KMS-11 (cell line): ENCODE results near the gene PRSS33.

Experiments
- H2AFZ ChIP-seq: fragments of 200-600 bp; sonication (generic); 2 replicates; pipeline ENCODE4 v1.6.1; 2016; ENCODE audit warnings: antibody characterized with exemption, mixed run types, low read depth
- H3K27ac ChIP-seq: fragments of 200-600 bp; sonication (generic); 2 replicates; pipeline ENCODE4 v1.6.1; 2016; ENCODE audit warnings: mild to moderate bottlenecking, mixed run types
- H3K27me3 ChIP-seq: fragments of 200-600 bp; sonication (generic); 2 replicates; pipeline ENCODE4 v1.6.1; 2017; ENCODE audit warnings: mild to moderate bottlenecking, low read depth, mixed run types, moderate library complexity; ENCODE audit not compliant: insufficient read depth
- H3K36me3 ChIP-seq: fragments of 200-600 bp; sonication (generic); 2 replicates; pipeline ENCODE4 v1.6.1; 2017; ENCODE audit warnings: mild to moderate bottlenecking, mixed run types; ENCODE audit not compliant: insufficient read depth
- H3K4me1 ChIP-seq: fragments of 200-600 bp; sonication (generic); 2 replicates; pipeline ENCODE4 v1.6.1; 2016; ENCODE audit warnings: mild to moderate bottlenecking, low read depth, mixed run types; ENCODE audit not compliant: poor library complexity, severe bottlenecking
- H3K4me2 ChIP-seq: fragments of 200-600 bp; sonication (generic); 2 replicates; pipeline ENCODE4 v1.7.0; 2016; ENCODE audit warnings: mild to moderate bottlenecking, mixed run types
- H3K4me3 ChIP-seq: fragments of 200-600 bp; sonication (generic); IDR thresholded peaks from 2 replicates; pipeline ENCODE4 v1.6.1; 2017; ENCODE audit warnings: low read depth, low read length, mixed read lengths; ENCODE audit not compliant: insufficient read depth
- H3K79me2 ChIP-seq: fragments of 200-600 bp; sonication (generic); 2 replicates; pipeline ENCODE4 v1.6.1; 2016; ENCODE audit warnings: low read depth, mixed run types; ENCODE audit not compliant: insufficient read depth
- H3K9ac ChIP-seq: fragments of 200-600 bp; sonication (generic); 2 replicates; pipeline ENCODE4 v1.6.1; 2016; ENCODE audit warnings: mild to moderate bottlenecking, mixed run types
- H4K20me1 ChIP-seq: fragments of 200-600 bp; sonication (generic); 2 replicates; pipeline ENCODE4 v1.6.1; 2016; ENCODE audit warnings: mild to moderate bottlenecking, mixed run types; ENCODE audit not compliant: insufficient read depth
- TF ChIP-seq, protein P1 (sequence below): fragments of 200-600 bp; sonication (generic); conservative IDR thresholded peaks from 2 replicates; pipeline ENCODE4 v1.6.1; 2017; ENCODE audit warnings: low read depth, mild to moderate bottlenecking, antibody characterized with exemption, low read length, moderate library complexity, mixed read lengths

The PRSS33 gene

DNA sequence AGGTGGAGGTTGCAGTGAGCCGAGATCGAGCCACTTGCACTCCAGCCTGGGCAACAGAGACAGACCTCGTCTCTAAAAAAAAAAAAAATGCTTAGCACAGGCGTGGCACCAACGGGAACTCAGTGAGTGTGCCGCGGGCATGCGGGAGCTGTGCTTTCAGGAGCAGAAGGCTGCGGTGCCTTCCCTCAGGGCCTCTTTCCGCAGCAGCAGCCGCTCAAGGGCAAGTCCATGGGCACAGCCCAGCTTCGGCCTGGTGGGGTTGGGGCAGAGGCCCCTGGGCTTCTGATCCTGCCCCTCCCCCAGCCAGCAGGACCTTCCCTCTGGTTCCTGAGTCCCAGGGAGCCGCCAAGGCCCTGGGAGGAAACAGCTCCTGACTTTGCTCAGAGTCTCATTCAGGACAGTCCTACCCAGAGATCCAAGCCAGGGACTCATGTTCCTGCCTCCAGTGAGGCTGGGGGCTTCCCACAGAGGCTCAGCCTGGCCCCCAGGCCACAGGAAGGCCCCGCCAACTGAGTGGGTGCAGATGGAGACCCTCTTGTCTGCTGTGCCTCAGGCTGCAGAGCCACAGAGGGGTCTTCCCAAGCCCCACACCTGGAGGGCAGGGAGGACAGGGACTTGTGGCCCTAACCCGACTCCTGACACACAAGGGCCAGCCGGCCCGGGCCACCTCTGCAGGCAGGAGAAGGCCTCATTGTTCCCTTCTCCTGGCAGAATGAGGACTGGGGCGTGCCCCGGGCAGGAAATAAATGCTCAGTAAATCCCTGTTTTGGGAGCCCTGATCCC is 39.4 kb upstream of the PRSS33 start:
- no peak overlapping the region for H3K9ac ChIP-seq
- H4K20me1 ChIP-seq, result no peaks in the 10 kb centered on the region
- no peak overlapping the region for H3K4me3 ChIP-seq
- no peaks in the 10 kb centered on the region for H3K36me3 ChIP-seq
- TF ChIP-seq, protein P1, sequence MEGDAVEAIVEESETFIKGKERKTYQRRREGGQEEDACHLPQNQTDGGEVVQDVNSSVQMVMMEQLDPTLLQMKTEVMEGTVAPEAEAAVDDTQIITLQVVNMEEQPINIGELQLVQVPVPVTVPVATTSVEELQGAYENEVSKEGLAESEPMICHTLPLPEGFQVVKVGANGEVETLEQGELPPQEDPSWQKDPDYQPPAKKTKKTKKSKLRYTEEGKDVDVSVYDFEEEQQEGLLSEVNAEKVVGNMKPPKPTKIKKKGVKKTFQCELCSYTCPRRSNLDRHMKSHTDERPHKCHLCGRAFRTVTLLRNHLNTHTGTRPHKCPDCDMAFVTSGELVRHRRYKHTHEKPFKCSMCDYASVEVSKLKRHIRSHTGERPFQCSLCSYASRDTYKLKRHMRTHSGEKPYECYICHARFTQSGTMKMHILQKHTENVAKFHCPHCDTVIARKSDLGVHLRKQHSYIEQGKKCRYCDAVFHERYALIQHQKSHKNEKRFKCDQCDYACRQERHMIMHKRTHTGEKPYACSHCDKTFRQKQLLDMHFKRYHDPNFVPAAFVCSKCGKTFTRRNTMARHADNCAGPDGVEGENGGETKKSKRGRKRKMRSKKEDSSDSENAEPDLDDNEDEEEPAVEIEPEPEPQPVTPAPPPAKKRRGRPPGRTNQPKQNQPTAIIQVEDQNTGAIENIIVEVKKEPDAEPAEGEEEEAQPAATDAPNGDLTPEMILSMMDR, result no peak
- H3K27me3 ChIP-seq, result peaks cover 100% of the 10 kb centered on the region
- H3K4me2 ChIP-seq, result no peak overlapping the region
- H3K27ac ChIP-seq, result no peak overlapping the region
- no peaks in the 10 kb centered on the region for H3K4me1 ChIP-seq
- no peaks in the 10 kb centered on the region for H3K79me2 ChIP-seq
- no peak overlapping the region for H2AFZ ChIP-seq

DNA sequence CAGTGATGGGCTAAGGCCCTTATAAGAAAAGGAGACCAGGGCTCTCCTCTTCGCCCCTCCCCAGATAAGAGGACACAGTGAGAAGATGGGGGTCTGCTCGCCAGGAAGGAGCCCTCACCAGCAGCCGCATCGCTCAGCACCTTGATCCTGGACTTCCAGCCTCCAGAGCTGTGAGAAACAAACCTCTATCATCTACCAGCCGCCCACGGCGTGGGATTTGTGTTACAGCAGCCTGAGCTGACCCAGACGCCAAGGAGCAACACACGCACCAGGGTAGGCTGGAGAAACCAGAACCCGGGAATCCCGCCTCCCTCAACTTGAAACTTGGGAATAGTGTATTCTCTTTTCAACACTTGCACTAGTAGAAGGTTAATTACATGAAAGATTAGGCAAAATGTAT is 38.5 kb upstream of the PRSS33 start:
- TF ChIP-seq, protein P1, result no peak
- Histone ChIP-seq H3K79me2 (no peaks in the 10 kb centered on the region), H3K4me1 (no peaks in the 10 kb centered on the region), H4K20me1 (no peaks in the 10 kb centered on the region), H3K4me3 (no peak overlapping the region), H2AFZ (no peak overlapping the region), H3K36me3 (no peaks in the 10 kb centered on the region), H3K27me3 (peaks cover 100% of the 10 kb centered on the region), H3K27ac (no peak overlapping the region), H3K9ac (no peak overlapping the region), H3K4me2 (no peak overlapping the region)

DNA sequence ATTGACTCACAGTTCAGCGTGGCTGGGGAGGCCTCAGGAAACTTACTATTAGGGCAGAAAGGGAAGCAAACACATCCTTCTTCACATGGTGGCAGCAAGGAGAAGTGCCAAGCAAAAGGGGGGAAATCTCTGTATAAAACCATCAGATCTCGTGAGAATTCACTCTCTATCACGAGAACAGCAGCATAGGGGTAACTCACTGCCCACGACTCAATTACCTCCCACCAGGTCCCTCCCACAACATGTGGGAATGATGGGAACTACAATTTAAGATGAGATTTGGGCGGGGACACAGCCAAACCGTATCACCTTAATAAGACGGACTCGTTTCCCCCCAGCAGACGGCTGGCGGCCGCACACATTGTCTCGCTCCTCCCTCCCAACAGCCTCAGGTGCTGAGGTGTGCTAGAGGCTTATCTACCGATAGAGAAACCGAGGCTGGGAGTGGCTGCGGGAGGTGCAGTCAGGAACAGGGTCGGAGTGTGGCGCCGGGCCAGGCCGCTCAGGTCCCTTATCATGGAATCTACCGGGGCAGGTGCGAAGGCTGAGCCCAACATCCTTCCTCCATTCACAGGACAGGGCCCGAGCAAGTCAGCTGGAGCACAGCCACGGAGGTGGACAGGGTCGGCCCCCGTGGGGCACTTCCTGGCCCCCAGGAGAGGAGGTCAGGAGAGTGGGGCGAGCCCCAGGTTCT is 37.8 kb upstream of the PRSS33 start:
- no peak overlapping the region for H3K27ac ChIP-seq
- no peak overlapping the region for H3K9ac ChIP-seq
- H2AFZ ChIP-seq, result no peak overlapping the region
- H4K20me1 ChIP-seq, result no peaks in the 10 kb centered on the region
- H3K27me3 ChIP-seq, result peaks cover 100% of the 10 kb centered on the region
- no peaks in the 10 kb centered on the region for H3K36me3 ChIP-seq
- TF ChIP-seq, protein P1, result no peak
- no peak overlapping the region for H3K4me3 ChIP-seq
- H3K79me2 ChIP-seq, result no peaks in the 10 kb centered on the region
- H3K4me2 ChIP-seq, result no peak overlapping the region
- no peaks in the 10 kb centered on the region for H3K4me1 ChIP-seq

DNA sequence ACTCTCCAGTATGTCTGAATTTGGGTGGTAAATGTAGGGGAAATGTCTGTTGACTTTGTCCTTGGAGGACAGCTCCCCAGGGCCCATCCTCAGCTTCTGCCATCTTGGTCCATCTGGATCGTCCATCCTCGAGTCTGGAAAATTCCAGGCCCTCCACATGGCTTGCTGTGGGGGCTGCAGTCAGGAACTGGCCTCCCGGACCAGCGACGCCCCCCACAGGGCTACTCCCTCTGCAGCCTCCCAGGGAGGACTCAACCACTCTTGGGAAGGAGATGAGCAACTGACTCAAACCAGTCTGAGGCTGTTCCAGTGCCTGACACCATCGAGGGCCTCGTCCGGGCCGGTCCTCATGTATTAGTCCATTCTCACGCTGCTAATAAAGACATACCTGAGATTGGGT is 37.3 kb upstream of the PRSS33 start:
- no peak overlapping the region for H3K9ac ChIP-seq
- TF ChIP-seq, protein P1, result no peak
- no peaks in the 10 kb centered on the region for H3K79me2 ChIP-seq
- no peaks in the 10 kb centered on the region for H4K20me1 ChIP-seq
- no peak overlapping the region for H2AFZ ChIP-seq
- no peak overlapping the region for H3K27ac ChIP-seq
- no peak overlapping the region for H3K4me3 ChIP-seq
- H3K27me3 ChIP-seq, result peaks cover 100% of the 10 kb centered on the region
- no peaks in the 10 kb centered on the region for H3K36me3 ChIP-seq
- H3K4me1 ChIP-seq, result no peaks in the 10 kb centered on the region
- H3K4me2 ChIP-seq, result no peak overlapping the region
